Ishikawa (cell line): Measurements from ENCODE around the gene COL4A4.

Experiments
- EP300 ChIP-seq: IDR thresholded peaks from 2 replicates; pipeline ENCODE4 v1.6.1; 2012; ENCODE audit warnings: borderline replicate concordance
- YY1 ChIP-seq: IDR thresholded peaks from 2 replicates; pipeline ENCODE4 v1.6.1; 2012; ENCODE audit warnings: low read depth

DNA sequence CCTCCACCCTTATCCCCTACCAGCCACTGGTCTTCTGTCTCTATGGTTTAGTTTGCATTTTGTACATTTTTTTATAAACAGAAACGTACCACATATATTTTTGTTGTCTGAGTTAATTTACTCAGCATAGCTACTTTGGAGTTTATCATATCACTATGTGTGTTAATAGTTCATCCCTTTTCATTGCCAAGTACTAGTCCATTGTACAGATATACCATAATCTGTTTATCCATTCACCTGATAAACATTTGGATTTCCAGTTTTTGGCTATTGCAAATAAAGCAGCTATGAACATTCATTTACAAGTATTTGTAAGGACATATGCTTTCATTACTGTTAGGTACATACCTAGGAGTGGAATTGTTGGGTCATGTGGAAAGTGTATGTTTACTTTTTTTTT lies 204.6 kb downstream of the COL4A4 start:
- TF ChIP-seq YY1: no peak
- no peak for TF ChIP-seq EP300
